Measurements from ENCODE around the gene PFDN4. TPM values are rescaled to one million over a fixed set of nuclear protein-coding genes. Genes with fewer than 3 reads are reported as not detected.

PFDN4 gene
- total RNA-seq, result 10 to 100 TPM; 46.4 to 72.7 (median 54.2) TPM

GRCh38 chr20:54207743-54208547 lies at the start of gene PFDN4:
Gene PFDN4 (plus strand): TSS chr20:54208087. CDS start chr20:54208101, 14 bp downstream.
- DNase-seq (ENCODE audit: low spot score), result peak; percentile 60
- peak in 1 of 3 donors; percentile 44 for TF ChIP-seq CTCF (IDR thresholded peaks at IDR 0.05)
- ATAC-seq (ENCODE audit: low FRiP score), result peak; percentile 91

- TF ChIP-seq CTCF (IDR thresholded peaks at IDR 0.05), result no peak
- ATAC-seq (ENCODE audit: low FRiP score), result no peak
These were observed 49.7 kb upstream of the PFDN4 start for GRCh38 chr20:54158226-54158625.

GRCh38 chr20:54158856-54159418 lies 49.0 kb upstream of the PFDN4 start:
- ATAC-seq (ENCODE audit: low FRiP score) (no peak), DNase-seq (ENCODE audit: low spot score) (no peak)
- no peak for TF ChIP-seq CTCF (IDR thresholded peaks at IDR 0.05)

More at GRCh38 chr20:54158226-54158625, 49.7 kb upstream of the PFDN4 start:
- DNase-seq (ENCODE audit: low spot score), result no peak

GRCh38 chr20:54160065-54161007 lies 47.6 kb upstream of the PFDN4 start:
- DNase-seq (ENCODE audit: low spot score) (no peak), ATAC-seq (ENCODE audit: low FRiP score) (no peak)
- no peak for TF ChIP-seq CTCF (IDR thresholded peaks at IDR 0.05)

GRCh38 chr20:54161008-54161820 lies 46.7 kb upstream of the PFDN4 start:
- ATAC-seq (ENCODE audit: low FRiP score), result no peak
- no peak for DNase-seq (ENCODE audit: low spot score)
- TF ChIP-seq CTCF (IDR thresholded peaks at IDR 0.05), result no peak

GRCh38 chr20:54161821-54162149 lies 46.1 kb upstream of the PFDN4 start:
- no peak for TF ChIP-seq CTCF (IDR thresholded peaks at IDR 0.05)
- ATAC-seq (ENCODE audit: low FRiP score) (no peak), DNase-seq (ENCODE audit: low spot score) (no peak)

Measured in omental fat pad (tissue), 4 donors.